Heart left ventricle (tissue), 16 donors: Measurements from ENCODE around the gene ERLIN1. TPM values are rescaled to one million over a fixed set of nuclear protein-coding genes. Genes with fewer than 3 reads are reported as not detected.

Source experiments
- ATAC-seq, 4 donors: fragments of 200-7000 bp; cut with Tn5 transposase; one replicate each; pipeline ENCODE4 v1.9.1; 2020 to 2022; ENCODE audit warnings: moderate library complexity in 4 of 4, mild to moderate bottlenecking in 3 of 4, moderate number of reproducible peaks in 1 of 4
- DNase-seq, 5 donors: peaks; one replicate each; pipeline ENCODE4 v3.0.0-alpha.2; 2020
- H3K27ac ChIP-seq, 12 donors: fragments of 200-600 bp; sonication (generic) in 4 of 12; one replicate each; pipeline versions ENCODE4 v1.5.0 to v1.8.0; 2016 to 2022; ENCODE audit warnings: mild to moderate bottlenecking in 2 of 12
- H3K27me3 ChIP-seq, 9 donors: fragments of 200-600 bp; sonication (generic) in 2 of 9; one replicate each; pipeline versions ENCODE4 v1.5.1 to v1.8.0; 2016 to 2022; ENCODE audit warnings: mild to moderate bottlenecking in 3 of 9
- H3K36me3 ChIP-seq, 9 donors: fragments of 200-600 bp; sonication (generic) in 2 of 9; one replicate each; pipeline versions ENCODE4 v1.5.0 to v1.8.0; 2018 to 2022; ENCODE audit warnings: mild to moderate bottlenecking in 2 of 9
- H3K4me1 ChIP-seq, 12 donors: fragments of 200-600 bp; sonication (generic) in 4 of 12; one replicate each; pipeline versions ENCODE4 v1.5.0 to v1.8.0; 2016 to 2022; ENCODE audit warnings: mild to moderate bottlenecking in 3 of 12
- H3K4me3 ChIP-seq, 12 donors: fragments of 200-600 bp; sonication (generic) in 4 of 12; one replicate each; pipeline versions ENCODE4 v1.5.0 to v1.8.0; 2017 to 2022; ENCODE audit warnings: mild to moderate bottlenecking in 9 of 12, moderate library complexity in 4 of 12
- H3K9me3 ChIP-seq, 12 donors: fragments of 200-600 bp; sonication (generic) in 4 of 12; one replicate each; pipeline versions ENCODE4 v1.5.0 to v1.8.0; 2016 to 2022; ENCODE audit warnings: mild to moderate bottlenecking in 1 of 12
- CTCF ChIP-seq, 12 donors: fragments of 200-600 bp; sonication (generic) in 4 of 12; IDR thresholded peaks; one replicate each; pipeline versions ENCODE4 v1.5.0 to v1.8.0; 2018 to 2022; ENCODE audit warnings: antibody characterized with exemption in 12 of 12, mild to moderate bottlenecking in 5 of 12
- POLR2A ChIP-seq, 2 donors: fragments of 450-650 bp; IDR thresholded peaks; one replicate each; pipeline ENCODE4 v1.6.1; 2017; ENCODE audit warnings: antibody characterized with exemption in 2 of 2, mild to moderate bottlenecking in 2 of 2, moderate library complexity in 2 of 2
- WGBS, 4 donors: extraction: QIAGEN DNeasy Blood & Tissue Kit in 2 of 4; methylation state at CpG; one replicate each; pipeline versions ENCODE4 v1.1.5 to v1.1.7; 2013 to 2018; 5-methylcytosine and 5-hydroxymethylcytosine counted together
- intact Hi-C, 10 donors: fragments of 100-400 bp; cut with DNase I; formaldehyde crosslinking; loops; one replicate each; pipeline versions ENCODE4 v1.11.1 to v1.14.2; 2022
- polyA plus RNA-seq, 2 donors: library from polyadenylated mRNA; stranded (reverse); fragments of 200-250 nt; gene quantifications; one replicate each; pipeline ENCODE4 v1.2.3, GENCODE V29; 2013
- total RNA-seq, 9 donors: library from RNA; depleted of rRNA in 2 of 9; stranded (reverse); fragments of >200 nt in 2 of 9; fragmentation: NEBNext Ultra II Directional in 3 of 9; extraction: Animal tissue kit (Norgen Biotek cat#: 25700) in 3 of 9; gene quantifications; one replicate each; pipeline versions ENCODE4 v1.1.0 to v1.2.4, GENCODE V29; 2016 to 2023
- donor health status: ischemic (EF 13 %, LVEDD 7.1; RV severe dilation, severe dysfunction).
- donor health status: healthy with polysubstance abuse.
- donor health status: DM: no; HTN: yes; CAD: no.
- donor health status: DM: no; HTN: no; CAD: no.
- donor health status: ischemic (EF 25% LVEDD 6.9; RV normal size, moderate dysfunction).
- donor health status: ischemic (EF 25% LVEDD 5.7; RV mildly dilated, moderate dysfunction).
- donor health status: healthy.
- donor health status: DM: yes; HTN: yes; CAD: no.
- donor health status: ischemic (EF 35%, LVEDD 5.7; RV mildly dilated, moderate dysfunction).
- donor health status: nonischemic (EF 11% LVEDD 7.7; RV severe dilation, severe dysfunction).
- donor health status: DM: yes; HTN: yes; CAD: no.
- donor health status: PGD.
- donor health status: ischemic (EF 29% LVEDD 5.4; RV normal size, mild dysfunction).
- donor health status: nonischemic (EF 23%, LVEDD 6.1; RV moderate dilation, normal function).

The ERLIN1 gene
- total and polyA plus RNA-seq, 11 donors: 1.9 to 16.5 (median 7.0) TPM

GRCh38 chr10:100146875-100147650 is 38.8 kb downstream of the ERLIN1 start:
- H3K4me3 ChIP-seq: no peak overlapping the region
- H3K27me3 ChIP-seq: no peaks in the 10 kb centered on the region
- intact Hi-C loops: no loop called here
- H3K36me3 ChIP-seq: peaks cover 0 to 29% (median 23%) of the 10 kb centered on the region in 9 donors
- TF ChIP-seq POLR2A (IDR thresholded peaks at IDR 0.05): no peak
- no peak for TF ChIP-seq CTCF (IDR thresholded peaks at IDR 0.05)
- H3K27ac ChIP-seq: no peak overlapping the region
- no peak for DNase-seq
- ATAC-seq: peak in 1 of 4 donors; percentile 46
- peaks cover 0 to 5% (median 0%) of the 10 kb centered on the region in 12 donors for H3K4me1 ChIP-seq
- no peaks in the 10 kb centered on the region for H3K9me3 ChIP-seq
- 22 to 39% (median 29%) methylated on average over 2 of the region's 2 CpGs for WGBS, 4 donors

GRCh38 chr10:100146398-100146797 is 39.4 kb downstream of the ERLIN1 start:
- Histone ChIP-seq H3K36me3 (peaks cover 0 to 23% (median 16%) of the 10 kb centered on the region in 9 donors), H3K9me3 (no peaks in the 10 kb centered on the region), H3K4me1 (peaks cover 0 to 5% (median 0%) of the 10 kb centered on the region in 12 donors), H3K27me3 (no peaks in the 10 kb centered on the region), H3K4me3 (no peak overlapping the region), H3K27ac (no peak overlapping the region)
- intact Hi-C loops: no loop called here
- 77 to 88% (median 84%) methylated on average over 4 of the region's 4 CpGs for WGBS, 4 donors
- TF ChIP-seq CTCF (IDR thresholded peaks at IDR 0.05): no peak
- TF ChIP-seq POLR2A (IDR thresholded peaks at IDR 0.05): no peak
- no peak for ATAC-seq
- no peak for DNase-seq

- 95 to 99% (median 97%) methylated on average over 9 of the region's 9 CpGs for WGBS, 4 donors
- intact Hi-C loops: no loop called here
- TF ChIP-seq CTCF (IDR thresholded peaks at IDR 0.05) (no peak), POLR2A (IDR thresholded peaks at IDR 0.05) (no peak)
Observed at GRCh38 chr10:100143756-100144155, 42.1 kb downstream of the ERLIN1 start.

GRCh38 chr10:100141446-100142087 is 44.3 kb downstream of the ERLIN1 start:
- 75 to 79% (median 76%) methylated on average over 5 of the region's 5 CpGs for WGBS, 4 donors
- H3K4me1 ChIP-seq: no peaks in the 10 kb centered on the region
- intact Hi-C loops: no loop called here

More at GRCh38 chr10:100143756-100144155, 42.1 kb downstream of the ERLIN1 start:
- H3K4me3 ChIP-seq: no peak overlapping the region
- DNase-seq: no peak
- no peak for ATAC-seq
- no peaks in the 10 kb centered on the region for H3K9me3 ChIP-seq
- H3K27ac ChIP-seq: no peak overlapping the region
- no peaks in the 10 kb centered on the region for H3K36me3 ChIP-seq
- peaks cover 0 to 5% (median 0%) of the 10 kb centered on the region in 12 donors for H3K4me1 ChIP-seq
- H3K27me3 ChIP-seq: no peaks in the 10 kb centered on the region

More at GRCh38 chr10:100141446-100142087, 44.3 kb downstream of the ERLIN1 start:
- peaks cover 0 to 6% (median 0%) of the 10 kb centered on the region in 9 donors for H3K27me3 ChIP-seq
- no peak overlapping the region for H3K27ac ChIP-seq
- TF ChIP-seq CTCF (IDR thresholded peaks at IDR 0.05) (no peak), POLR2A (IDR thresholded peaks at IDR 0.05) (no peak)
- no peak overlapping the region for H3K4me3 ChIP-seq
- ATAC-seq: no peak
- DNase-seq: no peak
- H3K9me3 ChIP-seq: no peaks in the 10 kb centered on the region
- H3K36me3 ChIP-seq: no peaks in the 10 kb centered on the region
